H9 (cell line): ENCODE results near the gene SH3BP1. TPM values are rescaled to one million over a fixed set of nuclear protein-coding genes. Genes with fewer than 3 reads are reported as not detected.

ENCODE experiments used
- DNase-seq: peaks from one replicate; pipeline ENCODE4 v3.0.0-alpha.2; 2017
- H2AFZ ChIP-seq: one replicate; pipeline ENCODE4 v1.6.1; 2013; ENCODE audit warnings: mild to moderate bottlenecking, low read length, control low read depth, moderate library complexity
- H2AK5ac ChIP-seq: 2 replicates; pipeline ENCODE4 v1.6.1; 2013; ENCODE audit warnings: low read length, control low read depth, mixed read lengths; ENCODE audit not compliant: insufficient read length
- H2BK120ac ChIP-seq: one replicate; pipeline ENCODE4 v1.6.1; 2013; ENCODE audit warnings: low read depth, mild to moderate bottlenecking, low read length, control low read depth, inconsistent platforms; ENCODE audit not compliant: poor library complexity, severe bottlenecking
- H2BK12ac ChIP-seq: 2 replicates; pipeline ENCODE4 v1.6.1; 2013; ENCODE audit warnings: low read length, control low read depth, mixed read lengths, low read depth; ENCODE audit not compliant: insufficient read length
- H2BK15ac ChIP-seq: 2 replicates; pipeline ENCODE4 v1.6.1; 2013; ENCODE audit warnings: low read depth, low read length, control low read depth
- H2BK20ac ChIP-seq: one replicate; pipeline ENCODE4 v1.6.1; 2013; ENCODE audit warnings: low read depth, mild to moderate bottlenecking, low read length, control low read depth, inconsistent platforms; ENCODE audit not compliant: poor library complexity, severe bottlenecking
- H2BK5ac ChIP-seq: 2 replicates; pipeline ENCODE4 v1.6.1; 2013; ENCODE audit warnings: low read length, control low read depth, mixed read lengths; ENCODE audit not compliant: insufficient read length
- H3K14ac ChIP-seq: 2 replicates; pipeline ENCODE4 v1.6.1; 2013; ENCODE audit warnings: low read length, control low read depth; ENCODE audit not compliant: insufficient read depth
- H3K18ac ChIP-seq: 2 replicates; pipeline ENCODE4 v1.6.1; 2013; ENCODE audit warnings: low read depth, mild to moderate bottlenecking, mixed read lengths, low read length, control low read depth; ENCODE audit not compliant: insufficient read length
- H3K23ac ChIP-seq: 2 replicates; pipeline ENCODE4 v1.6.1; 2013; ENCODE audit warnings: low read length, control low read depth, mixed read lengths, low read depth; ENCODE audit not compliant: insufficient read length
- H3K23me2 ChIP-seq: 2 replicates; pipeline ENCODE4 v1.6.1; 2013; ENCODE audit warnings: low read depth, mild to moderate bottlenecking, mixed read lengths, low read length, control low read depth; ENCODE audit not compliant: insufficient read length, poor library complexity, severe bottlenecking
- H3K27ac ChIP-seq: 2 replicates; pipeline ENCODE4 v1.5.1; 2013; ENCODE audit warnings: low read length, control low read depth, mixed read lengths, low read depth; ENCODE audit not compliant: insufficient read length
- H3K27me3 ChIP-seq: 2 replicates; pipeline ENCODE4 v1.6.1; 2013; ENCODE audit warnings: low read length, control low read depth, inconsistent platforms; ENCODE audit not compliant: insufficient read depth
- H3K4ac ChIP-seq: 2 replicates; pipeline ENCODE4 v1.6.1; 2013; ENCODE audit warnings: low read depth, mild to moderate bottlenecking, control low read depth, inconsistent platforms, low read length, moderate library complexity
- H3K4me1 ChIP-seq: 2 replicates; pipeline ENCODE4 v1.6.1; 2013; ENCODE audit warnings: low read length, control low read depth, inconsistent platforms; ENCODE audit not compliant: insufficient read depth
- H3K4me2 ChIP-seq: 2 replicates; pipeline ENCODE4 v1.6.1; 2013; ENCODE audit warnings: low read length, control low read depth, mixed read lengths; ENCODE audit not compliant: insufficient read length, insufficient read depth
- H3K56ac ChIP-seq: 2 replicates; pipeline ENCODE4 v1.6.1; 2013; ENCODE audit warnings: low read depth, mild to moderate bottlenecking, mixed read lengths, low read length, control low read depth; ENCODE audit not compliant: insufficient read length
- H3K79me1 ChIP-seq: 2 replicates; pipeline ENCODE4 v1.6.1; 2013; ENCODE audit warnings: low read depth, mild to moderate bottlenecking, moderate library complexity, low read length, control low read depth, inconsistent platforms; ENCODE audit not compliant: insufficient read depth, poor library complexity, severe bottlenecking
- H3K79me2 ChIP-seq: 2 replicates; pipeline ENCODE4 v1.6.1; 2013; ENCODE audit warnings: low read length, control low read depth, inconsistent platforms; ENCODE audit not compliant: insufficient read depth
- H3K9ac ChIP-seq: 2 replicates; pipeline ENCODE4 v1.6.1; 2013; ENCODE audit warnings: low read length, control low read depth, mixed read lengths; ENCODE audit not compliant: insufficient read length; ENCODE audit errors: extremely low read depth
- H3K9me3 ChIP-seq: one replicate; pipeline ENCODE4 v1.6.1; 2013; ENCODE audit warnings: low read depth, low read length, inconsistent platforms; ENCODE audit not compliant: control insufficient read depth
- H3T11ph ChIP-seq: one replicate; pipeline ENCODE4 v1.6.1; 2013; ENCODE audit warnings: mild to moderate bottlenecking, low read length, control low read depth, inconsistent platforms
- H4K20me1 ChIP-seq: one replicate; pipeline ENCODE4 v1.6.1; 2013; ENCODE audit not compliant: control insufficient read depth, insufficient read length, insufficient read depth
- H4K5ac ChIP-seq: 2 replicates; pipeline ENCODE4 v1.6.1; 2013; ENCODE audit warnings: low read depth, mild to moderate bottlenecking, mixed read lengths, low read length, control low read depth; ENCODE audit not compliant: insufficient read length
- H4K8ac ChIP-seq: replicated peaks from 2 replicates; pipeline ENCODE4 v1.6.1; 2013; ENCODE audit warnings: low read length, control low read depth, mixed read lengths, low read depth; ENCODE audit not compliant: insufficient read length
- H4K91ac ChIP-seq: 2 replicates; pipeline ENCODE4 v1.6.1; 2013; ENCODE audit warnings: low read depth, mild to moderate bottlenecking, moderate library complexity, mixed read lengths, low read length, control low read depth; ENCODE audit not compliant: insufficient read length
- H3K27ac Mint-ChIP-seq, 3 experiments: 2 replicates in 2 of 3; 3 replicates in 1 of 3; pipeline ENCODE4 v1.8.0; 2020 to 2021; ENCODE audit warnings: mixed read lengths in 3 of 3, mild to moderate bottlenecking in 1 of 3, moderate library complexity in 1 of 3
- H3K27me3 Mint-ChIP-seq: 2 replicates; pipeline ENCODE4 v1.8.0; 2021; ENCODE audit warnings: low read depth, mild to moderate bottlenecking, moderate library complexity, mixed read lengths
- H3K36me3 Mint-ChIP-seq, 3 experiments: 2 replicates in 2 of 3; 3 replicates in 1 of 3; pipeline ENCODE4 v1.8.0; 2020 to 2021; ENCODE audit warnings: low read depth in 3 of 3, mixed read lengths in 3 of 3; ENCODE audit not compliant: insufficient read depth in 1 of 3
- H3K4me1 Mint-ChIP-seq, 2 experiments: 2 replicates each; pipeline ENCODE4 v1.8.0; 2020; ENCODE audit warnings: mixed read lengths in 2 of 2
- H3K4me3 Mint-ChIP-seq, 2 experiments: 2 replicates in 1 of 2; 3 replicates in 1 of 2; pipeline ENCODE4 v1.8.0; 2020 to 2021; ENCODE audit warnings: mild to moderate bottlenecking in 2 of 2, mixed read lengths in 2 of 2, moderate library complexity in 1 of 2
- H3K9me3 Mint-ChIP-seq, 2 experiments: 2 replicates in 1 of 2; 3 replicates in 1 of 2; pipeline ENCODE4 v1.8.0; 2020; ENCODE audit warnings: mild to moderate bottlenecking in 2 of 2, mixed read lengths in 2 of 2, moderate library complexity in 1 of 2
- CTCF ChIP-seq: fragments of 200-600 bp; sonication (generic); conservative IDR thresholded peaks from 3 replicates; pipeline ENCODE4 v1.8.0; 2021; ENCODE audit warnings: antibody characterized with exemption, mild to moderate bottlenecking
- WGBS: extraction: QIAGEN DNeasy Blood & Tissue Kit; methylation state at CpG from one replicate; pipeline ENCODE4 v1.1.7; 2013; ENCODE audit warnings: missing lambda C conversion rate, low lambda C conversion rate, mixed read lengths; ENCODE audit not compliant: insufficient read length; ENCODE audit errors: extremely low coverage; 5-methylcytosine and 5-hydroxymethylcytosine counted together
- total RNA-seq: library from RNA; stranded (reverse); gene quantifications from 2 replicates; pipeline ENCODE4 v1.2.1, GENCODE V29; 2021

The SH3BP1 gene
- total RNA-seq, 1 experiment from 2014 or later: 33.6 TPM

GRCh38 chr22:37703906-37704305, 64.4 kb downstream of the SH3BP1 start:
- Mint-ChIP-seq H3K27me3 (no peaks in the 10 kb centered on the region), H3K9me3 (no peaks in the 10 kb centered on the region; a peak in 1 of 5 replicates), H3K4me3 (no peak overlapping the region), H3K36me3 (peaks cover 36 to 81% (median 80%) of the 10 kb centered on the region in 3 experiments; a peak in 6 of 7 replicates), H3K27ac (peak overlapping the region in 1 of 3 experiments; percentile 77; a peak in 1 of 7 replicates), H3K4me1 (peaks cover 0 to 3% of the 10 kb centered on the region in 2 experiments; a peak in 1 of 4 replicates)
- Histone ChIP-seq H2BK20ac (no peak overlapping the region), H3K18ac (no peak overlapping the region), H4K5ac (no peak overlapping the region), H3K4me2 (no peak overlapping the region), H3K23ac (no peak overlapping the region), H3K9me3 (no peaks in the 10 kb centered on the region), H3K23me2 (no peaks in the 10 kb centered on the region), H2AFZ (no peak overlapping the region), H2BK5ac (no peak overlapping the region), H2BK15ac (no peak overlapping the region), H2AK5ac (no peak overlapping the region), H3K9ac (no peak overlapping the region), H2BK12ac (no peak overlapping the region), H3K27ac (no peak overlapping the region), H3K27me3 (no peaks in the 10 kb centered on the region), H4K20me1 (no peaks in the 10 kb centered on the region), H3T11ph (no peak overlapping the region), H2BK120ac (no peak overlapping the region), H3K14ac (no peak overlapping the region), H3K79me1 (no peaks in the 10 kb centered on the region), H3K4ac (no peak overlapping the region), H3K4me1 (no peaks in the 10 kb centered on the region), H3K56ac (no peak overlapping the region), H4K91ac (no peak overlapping the region), H3K79me2 (no peaks in the 10 kb centered on the region; the same call in 1 of the 2 replicates), H4K8ac (no peak overlapping the region)
- TF ChIP-seq CTCF: no peak
- no peak for DNase-seq
- no CpG with 5 or more reads among the region's 7 CpGs for WGBS
